Fibroblast of lung (primary cell): ENCODE measurements around the gene HLA-DOA.

Experiments used
- EZH2 ChIP-seq: IDR thresholded peaks from 2 replicates; pipeline ENCODE4 v1.5.1; 2012; ENCODE audit warnings: low read length, control low read depth, mild to moderate bottlenecking; ENCODE audit errors: missing control alignments
- TF ChIP-seq, protein P1 (sequence below), 2 donors: IDR thresholded peaks in 1 of 2; conservative IDR thresholded peaks in 1 of 2; 1 replicate in 1 of 2; 2 replicates in 1 of 2; pipeline ENCODE4 v1.5.1; 2011 to 2012; ENCODE audit warnings: low read length in 2 of 2, control low read depth in 1 of 2, inconsistent platforms in 1 of 2, low read depth in 1 of 2, mild to moderate bottlenecking in 1 of 2

DNA sequence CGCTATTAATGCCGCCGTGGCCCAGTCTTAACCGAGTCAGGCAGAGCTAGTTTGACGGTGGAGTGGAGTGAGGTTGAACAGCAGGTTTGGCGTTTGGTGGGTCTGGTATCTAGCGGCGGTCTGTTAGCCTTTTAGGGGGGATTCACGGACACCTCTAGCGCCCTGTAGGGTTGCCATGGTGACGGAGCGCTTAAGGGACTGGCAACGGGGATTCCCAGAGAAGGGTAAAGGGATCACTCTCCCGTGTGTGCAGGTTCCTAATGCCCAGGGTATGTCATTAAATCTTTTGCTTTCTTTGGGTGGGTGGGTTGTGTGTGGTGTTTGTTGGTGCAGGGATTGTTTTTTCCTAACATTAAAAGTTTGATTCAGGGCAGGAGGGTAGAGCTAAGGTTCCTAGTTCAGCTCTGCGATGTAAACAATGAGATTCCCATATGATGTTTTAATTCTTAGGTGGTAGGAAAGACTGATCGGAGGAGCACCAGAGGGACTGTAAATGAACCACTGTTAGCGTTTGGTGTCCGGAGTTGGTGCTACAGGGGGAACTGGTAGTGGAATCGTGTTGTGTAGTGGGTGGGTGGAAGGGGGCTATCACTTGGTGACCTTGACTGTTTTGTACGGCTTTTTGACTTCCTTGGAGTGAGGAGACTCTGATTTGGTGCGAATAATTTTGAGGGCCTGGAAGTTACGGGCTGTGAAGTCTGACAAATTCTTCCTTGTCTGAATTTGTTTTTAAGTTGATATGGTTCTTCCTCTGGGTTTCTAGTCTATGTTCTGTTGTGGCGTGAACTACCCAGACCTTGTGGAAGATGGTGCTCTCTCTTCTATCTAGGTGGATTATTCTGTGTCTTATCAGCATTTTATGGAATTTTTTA, 36.0 kb downstream of the HLA-DOA start:
- TF ChIP-seq, protein P1, sequence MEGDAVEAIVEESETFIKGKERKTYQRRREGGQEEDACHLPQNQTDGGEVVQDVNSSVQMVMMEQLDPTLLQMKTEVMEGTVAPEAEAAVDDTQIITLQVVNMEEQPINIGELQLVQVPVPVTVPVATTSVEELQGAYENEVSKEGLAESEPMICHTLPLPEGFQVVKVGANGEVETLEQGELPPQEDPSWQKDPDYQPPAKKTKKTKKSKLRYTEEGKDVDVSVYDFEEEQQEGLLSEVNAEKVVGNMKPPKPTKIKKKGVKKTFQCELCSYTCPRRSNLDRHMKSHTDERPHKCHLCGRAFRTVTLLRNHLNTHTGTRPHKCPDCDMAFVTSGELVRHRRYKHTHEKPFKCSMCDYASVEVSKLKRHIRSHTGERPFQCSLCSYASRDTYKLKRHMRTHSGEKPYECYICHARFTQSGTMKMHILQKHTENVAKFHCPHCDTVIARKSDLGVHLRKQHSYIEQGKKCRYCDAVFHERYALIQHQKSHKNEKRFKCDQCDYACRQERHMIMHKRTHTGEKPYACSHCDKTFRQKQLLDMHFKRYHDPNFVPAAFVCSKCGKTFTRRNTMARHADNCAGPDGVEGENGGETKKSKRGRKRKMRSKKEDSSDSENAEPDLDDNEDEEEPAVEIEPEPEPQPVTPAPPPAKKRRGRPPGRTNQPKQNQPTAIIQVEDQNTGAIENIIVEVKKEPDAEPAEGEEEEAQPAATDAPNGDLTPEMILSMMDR (conservative IDR thresholded peaks at IDR 0.05 in 1 of 2, IDR thresholded peaks at IDR 0.05 in 1 of 2; ENCODE audit: low read depth in 1 of 2, low read length in 2 of 2) = no peak
- no peak for TF ChIP-seq EZH2
